K562 (cell line): Measurements from ENCODE around the gene KRIT1.

Experiments used
- ATF3 ChIP-seq, 2 experiments: fragments of 450-650 bp in 1 of 2; sonication (generic) in 1 of 2; formaldehyde crosslinking in 1 of 2; IDR thresholded peaks in 1 of 2; conservative IDR thresholded peaks in 1 of 2; 2 replicates each; pipeline versions ENCODE4 v1.6.1 to v1.8.1; 2016 to 2023; ENCODE audit warnings: mild to moderate bottlenecking in 2 of 2, moderate library complexity in 2 of 2, inconsistent platforms in 1 of 2, missing genetic modification reagents in 1 of 2
- BACH1 ChIP-seq: fragments of 200-800 bp; sonication (Bioruptor generic); IDR thresholded peaks from 2 replicates; pipeline ENCODE4 v1.6.1; 2016; ENCODE audit warnings: missing genetic modification characterization, missing compliant biosample characterization
- CHD2 ChIP-seq: IDR thresholded peaks from 2 replicates; pipeline ENCODE4 v1.6.1; 2011; ENCODE audit warnings: low read depth, low read length
- CTCF ChIP-seq, 3 experiments: IDR thresholded peaks in 2 of 3; conservative IDR thresholded peaks in 1 of 3; 2 replicates each; pipeline ENCODE4 v1.5.1; 2011 to 2012; ENCODE audit warnings: low read length in 3 of 3, mild to moderate bottlenecking in 3 of 3, control low read depth in 2 of 3, improper control_type of control experiment in 1 of 3, inconsistent platforms in 1 of 3, low read depth in 1 of 3, mixed read lengths in 1 of 3, moderate library complexity in 1 of 3; ENCODE audit not compliant: insufficient read depth in 2 of 3
- MECOM ChIP-seq: fragments of 250-450 bp; sonication (Bioruptor Pico); IDR thresholded peaks from 2 replicates; pipeline ENCODE4 v1.8.0; 2022; ENCODE audit warnings: inconsistent platforms
- MTF1 ChIP-seq: fragments of 250-450 bp; sonication (Bioruptor Pico); IDR thresholded peaks from 2 replicates; pipeline ENCODE4 v1.9.0; 2021; ENCODE audit warnings: moderate library complexity, mild to moderate bottlenecking, inconsistent platforms, borderline replicate concordance
- TFE3 ChIP-seq: fragments of 450-650 bp; formaldehyde crosslinking; IDR thresholded peaks from 2 replicates; pipeline ENCODE4 v1.4.0; 2020; ENCODE audit warnings: mild to moderate bottlenecking, mixed read lengths
- U2AF1 ChIP-seq: fragments of 200-400 bp; formaldehyde crosslinking; optimal IDR thresholded peaks from 2 replicates; pipeline ENCODE3; 2017; ENCODE audit warnings: mild to moderate bottlenecking, low read depth, low read length, moderate library complexity
- ZKSCAN8 ChIP-seq: fragments of 200-800 bp; sonication (Bioruptor generic); IDR thresholded peaks from 2 replicates; pipeline ENCODE4 v1.6.1; 2016; ENCODE audit warnings: missing genetic modification characterization, missing compliant biosample characterization

GRCh38 chr7:92282221-92282814, 36.6 kb upstream of the KRIT1 start:
- TF ChIP-seq ZKSCAN8 (CRISPR knock-in tag) (no peak), BACH1 (tag) (no peak), CTCF (IDR thresholded peaks at IDR 0.05 in 2 of 3, conservative IDR thresholded peaks at IDR 0.05 in 1 of 3; ENCODE audit: insufficient read depth in 2 of 3, low read depth in 1 of 3, low read length in 3 of 3) (no peak), MECOM (CRISPR knock-in tag) (no peak), ATF3 (IDR thresholded peaks at IDR 0.05) (no peak), ATF3 (CRISPR knock-in tag; conservative IDR thresholded peaks at IDR 0.05) (no peak), U2AF1 (no peak), MTF1 (CRISPR knock-in tag) (no peak), TFE3 (CRISPR knock-in tag) (no peak), CHD2 (no peak)
